ENCODE results near the gene PIP4P1.
A peak's percentile ranks its signal among the peaks of the same experiment; 100 is the strongest.
"Not testable (repeated sequence)": the region's sequence is repeated elsewhere in the genome, so short reads cannot be mapped to it uniquely, and the experiment has no call there.

Gene PIP4P1

DNA sequence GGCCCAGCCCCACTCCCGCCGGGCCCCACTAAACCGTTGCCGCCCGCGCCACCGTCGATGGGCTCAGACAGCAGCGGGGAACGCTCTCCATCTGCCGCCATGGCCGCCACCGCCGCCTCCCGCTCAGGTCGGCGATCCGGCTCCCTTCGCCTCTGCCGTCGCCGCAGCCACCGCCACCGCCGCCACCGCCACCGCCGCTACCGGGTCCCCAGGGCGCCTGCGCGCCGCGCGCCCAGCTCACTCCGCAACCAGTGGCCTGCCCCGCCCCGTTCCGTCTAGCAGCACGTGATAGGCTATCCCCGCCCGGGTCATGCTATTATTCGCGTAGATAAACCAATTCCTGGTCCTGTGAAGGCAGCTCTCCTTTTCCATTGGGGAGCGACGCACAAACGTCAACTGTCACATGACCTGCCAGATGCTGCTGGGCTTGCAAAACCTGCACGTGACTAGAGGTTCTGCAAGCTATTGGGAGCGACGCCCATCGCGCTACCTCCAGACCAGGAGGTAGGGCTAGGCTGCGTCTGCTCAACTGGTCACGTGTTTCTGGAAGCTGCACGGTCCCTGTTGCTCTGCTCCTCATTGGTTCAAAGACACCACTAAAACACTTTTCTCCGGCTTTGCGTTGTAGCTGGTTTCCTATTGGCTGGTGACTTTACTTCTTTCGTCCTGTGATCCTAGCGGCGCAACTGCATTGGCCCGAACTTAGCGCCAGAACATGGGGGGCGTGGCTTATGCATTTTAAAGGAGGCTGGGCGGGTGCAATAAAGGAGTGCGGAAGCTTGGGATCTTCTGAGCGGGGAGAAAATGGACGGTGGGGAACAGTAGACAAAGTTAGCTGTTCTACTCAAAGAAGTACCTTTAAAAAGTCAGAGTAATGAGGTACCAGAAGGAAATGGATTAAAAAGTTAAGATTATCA lies at the start of gene PIP4P1:
Gene PIP4P1 (minus strand): TSS at position 210 of the 917 bp plus-strand sequence. CDS start 109 bp downstream, at position 101.
- DNase-seq (ENCODE audit: low read depth): peak; percentile 95

DNA sequence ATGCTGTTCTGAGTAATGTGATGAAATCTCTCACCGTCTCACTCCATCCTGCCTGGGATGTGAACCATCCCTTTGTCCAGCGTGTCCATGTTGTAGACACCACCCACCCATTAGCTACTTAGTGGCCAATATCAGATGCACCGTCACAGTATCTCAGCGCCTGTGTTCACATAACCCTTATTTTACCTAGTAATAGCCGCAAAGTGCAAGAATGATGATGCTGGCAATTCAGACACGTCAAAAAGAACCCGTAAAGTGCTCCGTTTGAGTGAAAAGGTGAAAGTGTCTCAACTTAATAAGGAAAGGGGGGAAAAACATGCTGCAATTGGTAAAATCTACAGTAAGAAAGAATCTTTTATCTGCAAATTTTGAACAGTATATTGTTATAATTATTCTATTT lies 47.1 kb upstream of the PIP4P1 start:
- no peak for DNase-seq (ENCODE audit: low read depth)

DNA sequence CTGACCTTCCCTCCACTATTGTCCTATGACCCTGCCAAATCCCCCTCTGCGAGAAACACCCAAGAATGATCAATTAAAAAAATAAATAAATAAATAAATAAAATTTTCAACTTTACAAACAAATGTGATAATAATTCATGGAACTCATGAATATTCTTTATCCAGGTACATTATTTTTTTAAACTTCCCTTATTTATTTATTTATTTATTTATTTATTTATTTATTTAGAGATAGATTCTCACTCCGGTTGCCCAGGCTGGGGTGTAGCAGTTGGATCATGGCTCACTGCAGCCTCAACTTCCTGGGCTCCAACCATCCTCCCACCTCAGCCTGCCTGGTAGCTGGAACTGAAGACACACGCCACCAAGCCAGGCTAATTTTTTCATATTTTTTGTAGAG lies 46.3 kb upstream of the PIP4P1 start:
- not testable (repeated sequence) for DNase-seq (ENCODE audit: low read depth)

DNA sequence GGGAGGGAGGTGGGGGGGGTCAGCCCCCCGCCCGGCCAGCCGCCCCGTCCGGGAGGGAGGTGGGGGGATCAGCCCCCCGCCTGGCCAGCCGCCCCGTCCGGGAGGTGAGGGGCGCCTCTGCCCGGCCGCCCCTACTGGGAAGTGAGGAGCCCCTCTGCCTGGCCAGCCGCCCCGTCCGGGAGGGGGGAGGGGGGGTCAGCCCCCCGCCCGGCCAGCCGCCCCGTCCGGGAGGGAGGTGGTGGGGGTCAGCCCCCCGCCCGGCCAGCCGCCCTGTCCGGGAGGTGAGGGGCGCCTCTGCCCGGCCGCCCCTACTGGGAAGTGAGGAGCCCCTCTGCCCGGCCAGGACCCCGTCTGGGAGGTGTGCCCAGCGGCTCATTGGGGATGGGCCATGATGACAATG lies 45.5 kb upstream of the PIP4P1 start:
- DNase-seq (ENCODE audit: low read depth): not testable (repeated sequence)

DNA sequence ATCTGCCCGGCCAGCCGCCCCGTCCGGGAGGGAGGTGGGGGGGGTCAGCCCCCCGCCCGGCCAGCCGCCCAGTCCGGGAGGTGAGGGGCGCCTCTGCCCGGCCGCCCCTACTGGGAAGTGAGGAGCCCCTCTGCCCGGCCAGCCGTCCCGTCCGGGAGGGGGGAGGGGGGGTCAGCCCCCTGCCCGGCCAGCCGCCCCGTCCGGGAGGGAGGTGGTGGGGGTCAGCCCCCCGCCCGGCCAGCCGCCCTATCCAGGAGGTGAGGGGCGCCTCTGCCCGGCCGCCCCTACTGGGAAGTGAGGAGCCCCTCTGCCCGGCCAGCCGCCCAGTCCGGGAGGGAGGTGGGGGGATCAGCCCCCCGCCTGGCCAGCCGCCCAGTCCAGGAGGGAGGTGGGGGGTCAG lies 45.0 kb upstream of the PIP4P1 start:
- not testable (repeated sequence) for DNase-seq (ENCODE audit: low read depth)

DNA sequence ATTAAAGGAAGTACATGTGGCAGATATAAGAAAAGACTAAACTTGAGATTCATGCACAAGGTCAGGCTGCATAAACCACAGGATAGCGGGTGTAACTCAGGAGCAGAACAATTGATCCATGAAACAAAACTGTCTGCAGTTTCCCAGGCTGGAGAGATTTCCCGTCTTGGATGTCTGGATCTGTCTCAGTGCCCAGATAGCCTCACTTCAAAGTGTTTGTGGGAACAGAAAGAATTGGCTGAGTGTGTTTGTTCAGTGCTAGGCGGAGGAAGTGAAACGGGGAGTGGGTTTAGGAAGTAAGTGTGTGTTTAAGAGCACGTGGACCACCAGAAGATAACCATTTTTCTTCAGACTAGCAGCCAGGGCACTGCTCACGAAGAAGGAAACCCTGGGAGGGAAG lies 42.7 kb upstream of the PIP4P1 start:
- no peak for DNase-seq (ENCODE audit: low read depth)

DNA sequence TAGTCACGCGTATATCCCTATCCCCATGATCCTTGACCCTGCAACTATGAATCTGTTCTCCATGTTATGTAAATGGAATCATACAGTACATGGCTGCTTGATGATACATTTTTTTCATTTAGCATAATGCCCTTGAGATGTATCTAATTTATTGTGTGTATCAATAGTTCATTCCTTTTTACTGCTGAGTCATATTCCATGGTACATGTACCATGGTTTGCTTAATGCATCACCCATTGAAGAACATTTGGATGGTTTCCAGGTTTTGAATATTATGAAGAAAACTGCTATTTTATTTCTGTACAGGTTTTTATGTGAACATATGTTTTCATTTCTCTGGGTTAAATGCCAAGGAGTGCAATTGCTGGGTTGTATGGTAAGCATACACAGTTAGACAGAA lies 40.1 kb upstream of the PIP4P1 start:
- DNase-seq (ENCODE audit: low read depth): no peak

DNA sequence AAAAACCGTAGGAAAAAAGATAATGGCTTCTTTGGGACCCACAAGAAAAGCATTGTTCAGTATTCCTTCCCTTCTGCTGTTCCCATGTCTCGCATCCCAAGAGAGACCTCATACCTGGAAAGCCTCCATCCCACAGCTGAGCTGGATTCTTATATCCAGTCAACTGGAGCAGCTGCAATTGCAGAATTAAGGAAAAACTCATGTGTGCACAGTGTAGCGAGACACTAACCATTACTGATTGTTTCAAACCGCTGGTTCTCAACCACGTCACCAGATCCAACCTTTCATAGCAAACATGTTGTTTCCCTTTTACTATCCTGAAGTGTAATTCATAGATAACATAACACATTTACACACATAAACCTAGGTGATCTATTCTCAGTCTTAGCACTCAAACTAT lies 38.6 kb upstream of the PIP4P1 start:
- DNase-seq (ENCODE audit: low read depth): no peak

DNA sequence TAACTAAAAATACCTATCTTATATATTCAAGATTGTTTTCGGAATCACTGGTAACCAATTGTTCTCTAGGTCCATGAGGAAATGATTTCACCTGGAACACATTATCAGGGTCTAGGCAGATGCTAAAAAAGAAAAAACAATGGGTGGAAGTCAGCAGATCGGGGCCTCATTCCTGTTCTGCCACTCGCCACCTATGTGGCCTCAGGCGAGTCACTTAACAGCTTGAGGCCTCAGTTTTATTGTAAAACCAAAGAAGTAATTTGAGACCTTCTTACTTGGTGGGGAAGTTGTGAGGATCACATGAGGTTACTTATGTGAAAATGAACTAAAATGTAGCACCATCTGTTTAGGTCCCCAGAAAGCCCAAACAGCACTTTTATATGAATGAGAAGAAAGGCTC lies 37.9 kb upstream of the PIP4P1 start:
- DNase-seq (ENCODE audit: low read depth): no peak

DNA sequence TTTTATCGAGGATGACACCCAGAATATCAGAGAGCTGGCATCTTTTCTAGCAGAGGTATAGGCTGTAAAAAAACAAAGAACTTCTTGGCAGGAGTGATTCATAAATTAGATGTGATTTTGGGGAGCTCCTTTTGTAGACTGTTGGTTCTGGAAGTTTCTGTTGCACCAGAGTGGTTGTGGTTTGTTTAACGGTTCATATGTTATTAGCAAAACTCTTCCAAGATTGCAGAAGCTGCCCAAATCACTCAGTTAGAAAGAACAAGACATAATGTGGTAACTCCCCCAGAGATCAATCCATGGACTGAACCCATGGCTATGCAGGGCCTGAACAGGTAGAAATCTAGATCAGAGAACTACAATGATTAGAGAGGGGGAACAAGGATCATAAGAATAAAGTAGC lies 37.4 kb upstream of the PIP4P1 start:
- no peak for DNase-seq (ENCODE audit: low read depth)

DNA sequence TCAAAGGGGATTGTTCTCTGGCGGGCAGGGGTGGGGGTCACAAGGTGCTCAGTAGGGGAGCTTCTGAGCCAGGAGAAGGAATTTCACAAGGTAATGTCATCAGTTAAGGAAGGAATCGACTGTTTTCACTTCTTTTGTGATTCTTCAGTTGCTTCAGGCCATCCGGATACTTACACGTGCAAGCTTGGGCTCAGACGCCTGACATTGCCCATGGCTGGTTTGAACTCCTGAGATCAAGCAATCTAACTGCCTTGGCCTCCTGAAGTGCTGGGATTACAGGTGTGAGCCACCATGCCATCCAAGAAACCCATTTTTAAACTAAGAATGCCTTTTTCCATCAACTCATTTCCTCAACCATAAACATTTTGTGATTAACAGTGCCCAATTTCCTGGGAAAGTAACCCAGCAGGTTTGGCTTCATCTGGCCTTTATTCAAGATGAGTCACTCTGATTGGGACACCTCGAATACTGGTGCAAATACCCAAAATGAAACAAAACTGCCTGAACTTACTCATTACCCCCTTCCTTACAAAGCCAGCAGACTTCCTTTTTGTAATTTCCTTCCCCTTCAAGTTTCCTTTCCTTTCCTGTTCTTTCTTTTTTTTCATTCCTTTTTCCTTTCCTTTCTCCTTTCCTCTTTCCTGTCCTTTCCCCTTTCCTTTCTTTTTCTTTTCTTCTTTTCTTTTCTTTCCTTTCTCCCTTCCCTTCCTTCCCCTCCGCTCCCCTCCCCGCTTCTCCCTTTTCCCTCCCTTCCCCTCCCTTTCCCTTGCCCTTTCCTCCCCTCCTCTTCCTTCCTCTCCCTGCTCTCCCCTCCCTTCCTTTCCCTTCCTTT lies 33.9 kb upstream of the PIP4P1 start:
- DNase-seq (ENCODE audit: low read depth): no peak

DNA sequence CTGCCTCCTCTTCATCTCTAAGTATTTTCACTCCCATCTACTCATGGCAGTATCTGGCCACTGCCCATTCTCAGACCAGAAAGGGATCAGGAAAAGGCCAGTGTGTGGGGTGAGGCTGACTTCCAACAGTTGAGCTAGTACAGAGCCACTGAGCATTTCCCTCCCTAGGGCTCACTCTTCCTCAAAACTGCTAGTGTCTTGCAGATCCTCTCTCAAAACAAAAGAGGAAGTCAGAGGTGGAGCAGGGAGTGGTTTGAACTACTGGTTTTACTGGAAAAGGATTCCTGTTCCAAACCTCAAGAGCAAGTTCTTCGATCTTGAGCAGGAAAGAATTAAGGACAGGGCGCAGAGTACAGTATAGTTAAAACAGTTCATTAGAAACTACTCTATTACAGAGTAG lies 32.4 kb upstream of the PIP4P1 start:
- no peak for DNase-seq (ENCODE audit: low read depth)

DNA sequence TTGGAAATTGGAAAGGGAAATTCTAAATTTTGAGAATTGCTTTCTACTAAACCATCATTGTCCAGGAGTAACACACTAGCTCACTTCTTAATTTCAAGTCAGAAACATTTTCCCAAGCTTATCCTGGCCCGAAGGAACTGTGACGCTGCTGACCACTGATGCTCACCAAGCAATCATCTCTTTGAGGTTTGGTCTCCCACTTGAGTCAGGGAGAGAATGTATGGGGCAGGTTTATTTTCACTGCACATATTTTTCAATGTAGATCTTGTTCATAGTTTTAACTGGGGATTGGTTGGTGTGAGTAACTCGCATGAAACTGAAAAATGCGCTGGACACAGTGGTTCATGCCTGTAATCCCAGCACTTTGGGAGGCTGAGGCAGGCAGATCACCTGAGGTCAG lies 31.3 kb upstream of the PIP4P1 start:
- DNase-seq (ENCODE audit: low read depth): no peak

DNA sequence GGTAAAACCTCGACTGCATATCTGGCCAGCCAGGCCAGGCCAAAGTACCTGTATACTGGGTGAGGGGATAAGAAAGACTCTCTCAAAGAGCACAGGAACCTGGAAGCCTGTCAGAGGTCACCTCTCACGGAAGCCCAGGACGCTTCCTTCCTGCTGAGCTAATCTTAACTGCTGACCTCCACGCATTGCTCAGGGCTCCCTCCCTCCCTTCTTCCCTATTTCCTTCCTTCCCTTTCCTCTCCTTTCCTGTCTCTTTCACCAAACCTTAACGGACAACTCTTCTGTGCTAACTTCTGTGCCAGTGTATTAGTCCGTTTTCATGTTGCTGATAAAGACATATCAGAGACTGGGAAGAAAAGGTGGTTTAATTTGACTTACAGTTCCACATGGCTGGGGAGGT lies 29.3 kb upstream of the PIP4P1 start:
- no peak for DNase-seq (ENCODE audit: low read depth)

DNA sequence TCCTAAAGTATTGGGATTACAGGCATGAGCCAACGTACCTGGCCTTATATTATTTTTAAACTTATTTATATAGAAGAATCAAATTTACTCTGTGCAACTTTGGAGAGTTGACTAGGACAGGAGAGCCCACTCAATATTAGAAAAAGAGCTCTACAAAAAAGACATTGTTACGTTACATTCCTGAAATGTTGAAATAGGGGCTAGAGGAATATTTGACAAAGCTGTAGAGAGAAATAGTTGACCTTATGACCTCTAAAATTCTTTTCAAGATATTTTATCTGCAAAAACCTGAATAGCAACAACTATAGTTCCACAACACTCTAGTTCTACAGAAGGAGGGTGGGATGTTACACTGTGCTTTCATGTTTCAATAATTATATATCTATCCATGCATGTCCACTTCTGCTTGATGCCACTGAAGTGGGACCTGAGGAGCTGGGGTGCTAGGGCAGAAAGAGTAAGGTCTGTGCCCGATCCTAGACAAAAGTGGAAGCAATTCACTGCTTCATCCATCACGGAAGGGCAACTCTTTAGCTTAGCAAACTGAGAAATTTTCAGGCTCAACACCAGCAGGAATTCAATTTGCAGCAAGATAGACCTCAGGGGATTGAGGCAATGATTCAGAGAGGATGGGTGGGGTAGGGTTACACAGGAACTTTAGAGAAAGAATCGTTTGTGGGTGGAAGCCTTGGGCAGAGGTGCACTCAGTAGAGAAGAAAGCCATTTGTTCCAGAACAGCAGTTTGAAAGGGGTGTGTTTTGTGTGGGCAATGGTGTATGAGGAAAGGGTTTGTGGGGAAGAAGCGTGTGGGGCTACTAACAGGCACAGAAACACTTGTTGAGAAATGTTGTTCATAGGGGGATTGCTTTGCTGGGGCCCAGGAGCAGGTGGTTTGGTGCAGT lies 28.1 kb upstream of the PIP4P1 start:
- DNase-seq (ENCODE audit: low read depth): no peak

DNA sequence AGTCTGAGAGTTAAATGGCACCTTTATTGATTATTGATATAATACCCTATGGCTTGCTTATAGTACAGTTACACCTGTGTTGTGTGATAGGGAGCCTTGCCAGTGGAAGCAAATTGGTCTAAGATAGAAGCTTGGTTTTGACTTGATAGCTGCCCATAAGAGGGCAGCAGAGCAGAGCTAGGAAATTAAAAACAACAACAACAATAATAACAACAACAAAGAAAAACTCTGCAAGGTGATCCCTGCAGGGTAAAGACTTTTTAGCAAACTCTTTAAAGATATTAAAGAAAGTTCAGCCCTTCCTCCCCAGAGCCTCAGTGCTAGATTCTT lies 26.1 kb upstream of the PIP4P1 start:
- DNase-seq (ENCODE audit: low read depth): no peak

DNA sequence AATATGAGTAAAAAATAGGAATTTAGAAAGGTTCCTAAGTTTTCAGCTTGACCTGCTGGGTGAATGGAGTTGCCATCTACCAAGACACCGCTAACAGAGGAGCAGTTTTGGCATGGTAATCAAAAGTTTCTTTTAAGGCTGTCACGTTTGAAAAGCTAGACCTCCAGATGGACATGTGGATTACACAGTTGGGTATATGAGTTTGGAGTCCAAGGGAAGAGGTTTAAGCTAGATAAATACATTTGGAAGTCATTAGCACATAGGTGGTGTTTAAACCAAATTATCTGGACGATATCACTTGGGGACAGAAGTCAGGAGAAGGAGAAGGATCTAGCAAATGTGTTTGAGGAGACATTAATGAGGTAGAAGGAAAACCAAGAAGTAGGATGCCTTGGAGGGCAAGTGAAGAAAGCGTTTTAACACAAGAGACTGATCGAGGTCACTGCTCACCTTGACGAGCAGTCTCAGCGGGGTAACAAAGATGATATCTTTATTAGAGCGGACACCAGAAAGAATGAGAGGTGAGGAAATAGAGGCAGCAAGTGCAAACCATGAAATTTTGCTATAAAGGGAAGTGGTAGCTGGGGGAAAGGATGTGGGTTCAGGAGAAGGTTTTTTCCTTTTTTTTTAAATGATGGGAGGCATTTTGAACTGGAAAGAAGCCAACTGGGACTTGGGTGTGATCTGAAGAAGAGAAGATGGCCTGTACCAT lies 25.6 kb upstream of the PIP4P1 start:
- no peak for DNase-seq (ENCODE audit: low read depth)

DNA sequence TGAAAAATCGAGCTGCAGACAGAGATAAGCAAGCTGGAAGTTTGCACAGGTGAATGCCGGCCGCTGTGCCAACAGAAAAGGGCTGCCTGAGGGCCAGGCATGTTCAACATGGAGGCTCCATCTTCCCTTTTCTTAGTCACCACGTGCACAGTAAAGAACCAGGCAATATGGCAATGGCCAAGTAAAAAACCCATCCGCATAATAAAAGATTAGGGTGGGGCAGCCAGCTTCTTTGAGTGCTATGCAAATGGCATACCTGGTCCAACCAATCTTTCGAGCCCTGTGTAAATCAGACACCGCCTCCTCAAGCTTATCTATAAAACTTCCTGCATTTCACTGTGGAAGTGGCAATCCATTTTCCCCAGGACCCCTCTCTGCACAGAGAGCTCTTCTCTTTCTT lies 24.7 kb upstream of the PIP4P1 start:
- DNase-seq (ENCODE audit: low read depth): no peak

DNA sequence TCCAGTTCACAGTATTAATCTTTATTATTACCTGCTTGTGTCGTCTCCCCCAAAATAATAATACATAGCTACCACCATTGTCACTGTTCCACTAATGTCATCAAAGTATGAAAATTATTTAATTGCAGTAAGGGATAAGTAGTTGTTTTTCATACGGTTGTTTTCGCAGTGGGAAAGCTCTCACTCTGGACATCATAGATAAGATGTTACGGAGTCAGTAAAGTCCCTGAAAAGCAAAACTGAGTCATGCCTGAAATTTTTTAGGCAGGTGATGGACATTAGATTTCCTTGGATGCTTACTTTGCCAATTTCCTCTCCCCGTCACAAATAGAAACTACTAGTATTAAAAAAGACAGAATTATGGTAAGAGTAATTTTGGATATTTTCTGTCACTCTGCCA lies 21.1 kb upstream of the PIP4P1 start:
- no peak for DNase-seq (ENCODE audit: low read depth)

DNA sequence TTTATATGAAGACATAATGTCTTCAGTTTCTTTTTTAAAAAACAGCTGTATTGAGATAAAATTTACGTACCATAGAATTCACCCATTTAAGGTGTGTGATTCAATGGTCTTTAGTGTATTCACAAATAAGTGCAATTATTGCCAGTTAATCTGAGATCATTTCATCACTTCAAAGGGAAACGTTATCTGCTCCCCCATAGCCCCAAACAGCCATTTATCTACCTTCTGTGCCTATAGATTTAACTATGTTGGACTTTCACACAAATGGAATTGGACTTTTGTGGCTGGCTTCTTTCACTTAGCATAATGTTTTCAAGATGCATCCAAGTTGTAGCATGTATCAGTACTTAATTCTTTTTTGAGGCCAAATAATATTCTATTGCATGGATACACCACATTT lies 17.7 kb upstream of the PIP4P1 start:
- no peak for DNase-seq (ENCODE audit: low read depth)

DNA sequence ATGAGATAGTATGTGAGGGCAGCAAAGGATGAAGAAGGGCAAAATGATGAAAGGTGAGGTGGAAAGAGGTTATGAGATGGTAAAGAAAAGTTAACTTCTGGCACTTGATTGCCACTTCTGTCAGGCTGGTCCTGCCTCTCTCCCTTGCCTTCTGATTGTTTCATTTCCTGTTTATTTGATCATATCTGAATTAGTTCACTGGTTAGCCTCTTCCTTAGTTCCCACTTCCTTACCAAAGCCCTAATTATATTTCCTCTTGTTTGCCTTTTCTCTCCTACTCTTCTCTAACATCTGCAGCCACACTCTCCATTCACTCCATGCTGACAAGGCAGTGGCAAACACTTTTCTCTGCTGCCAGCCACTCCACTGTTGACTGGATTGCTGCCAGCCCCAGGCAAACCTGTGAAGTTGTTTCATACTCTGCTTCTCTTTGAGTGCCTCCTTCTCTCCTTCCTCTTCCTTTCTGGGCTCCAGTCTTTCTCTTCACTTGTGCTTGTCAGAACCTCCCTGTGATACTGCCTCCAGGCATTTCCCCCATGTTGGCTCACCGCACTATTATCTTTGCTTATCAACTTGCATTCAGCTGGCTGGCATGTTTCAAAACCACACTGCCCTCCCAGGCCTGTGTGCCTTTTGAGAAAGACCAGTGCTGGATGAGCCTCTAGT lies 16.1 kb upstream of the PIP4P1 start:
- no peak for DNase-seq (ENCODE audit: low read depth)

All from activated T-cell treated with anti-CD3 and anti-CD28 coated beads for 1 hour (primary cell).